Measurements from ENCODE around the gene HIC2.
"Not testable (repeated sequence)": the region's sequence is repeated elsewhere in the genome, so short reads cannot be mapped to it uniquely, and the experiment has no call there.

HIC2 gene

DNA sequence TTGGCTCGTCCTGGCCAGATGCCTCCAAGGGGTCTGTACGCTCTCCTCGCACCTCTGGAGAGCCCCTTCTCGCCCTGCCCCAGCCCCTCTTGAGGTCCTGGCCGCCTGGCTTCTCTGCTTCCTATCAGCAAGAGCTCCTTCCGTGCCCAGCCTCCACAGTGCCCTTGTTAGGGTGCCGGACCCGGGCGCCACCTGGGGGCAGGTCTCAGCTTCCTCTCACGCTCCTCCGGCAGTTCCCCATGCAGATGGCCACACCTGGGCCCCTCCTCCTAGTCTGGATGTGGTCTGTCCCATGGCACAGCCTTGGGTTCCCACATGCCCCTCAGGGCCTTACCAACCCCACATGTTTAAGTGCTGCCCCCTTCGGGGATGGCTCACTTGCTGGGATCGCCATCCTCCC is 56.5 kb downstream of the HIC2 start:
- not testable (repeated sequence) for DNase-seq; H3K4me1 ChIP-seq (ENCODE audit: low read length); H3K9me3 ChIP-seq (replicated peaks; ENCODE audit: insufficient read depth, low read length); H3K9ac ChIP-seq (ENCODE audit: low read length); H3K79me2 ChIP-seq (ENCODE audit: low read length); H4K20me1 ChIP-seq (ENCODE audit: insufficient read depth, low read length); H3K4me3 ChIP-seq (ENCODE audit: low read length); H3F3A ChIP-seq (ENCODE audit: insufficient read depth, low read length); H3K27me3 ChIP-seq (replicated peaks; ENCODE audit: insufficient read depth, low read length); H3K4me2 ChIP-seq (ENCODE audit: low read depth, low read length); H3K27ac ChIP-seq (ENCODE audit: low read length); H2AFZ ChIP-seq (ENCODE audit: low read length); H3K36me3 ChIP-seq (replicated peaks; ENCODE audit: insufficient read depth, low read length); H3K9me2 ChIP-seq (replicated peaks; ENCODE audit: insufficient read depth, low read length)

DNA sequence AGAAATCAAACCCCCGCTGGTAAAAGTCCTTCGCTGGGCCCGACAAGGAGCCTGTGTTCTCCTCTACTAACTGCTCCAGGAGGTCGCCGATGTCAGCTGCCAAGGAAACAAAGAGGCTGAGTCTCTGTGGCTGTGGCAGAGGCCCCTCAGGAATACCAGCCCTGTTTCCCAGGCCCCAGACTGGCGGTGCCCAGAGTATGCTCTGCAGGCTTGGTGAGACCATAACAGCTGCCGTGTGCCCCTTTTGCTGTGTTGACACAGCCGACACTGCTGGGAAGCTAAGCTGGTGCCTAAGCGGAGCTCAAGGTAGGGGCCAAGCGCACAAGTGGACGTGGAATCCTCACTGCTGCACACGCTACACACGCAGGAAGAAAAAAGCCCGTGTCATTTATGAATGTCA is 66.9 kb downstream of the HIC2 start:
- not testable (repeated sequence) for H3K79me2 ChIP-seq (ENCODE audit: low read length); H2AFZ ChIP-seq (ENCODE audit: low read length); H3K4me3 ChIP-seq (ENCODE audit: low read length); H3K9me2 ChIP-seq (replicated peaks; ENCODE audit: insufficient read depth, low read length); H3K36me3 ChIP-seq (replicated peaks; ENCODE audit: insufficient read depth, low read length); DNase-seq; H3F3A ChIP-seq (ENCODE audit: insufficient read depth, low read length); H3K9me3 ChIP-seq (replicated peaks; ENCODE audit: insufficient read depth, low read length); H3K27ac ChIP-seq (ENCODE audit: low read length); H3K27me3 ChIP-seq (replicated peaks; ENCODE audit: insufficient read depth, low read length); H3K9ac ChIP-seq (ENCODE audit: low read length); H3K4me1 ChIP-seq (ENCODE audit: low read length); H4K20me1 ChIP-seq (ENCODE audit: insufficient read depth, low read length); H3K4me2 ChIP-seq (ENCODE audit: low read depth, low read length)

DNA sequence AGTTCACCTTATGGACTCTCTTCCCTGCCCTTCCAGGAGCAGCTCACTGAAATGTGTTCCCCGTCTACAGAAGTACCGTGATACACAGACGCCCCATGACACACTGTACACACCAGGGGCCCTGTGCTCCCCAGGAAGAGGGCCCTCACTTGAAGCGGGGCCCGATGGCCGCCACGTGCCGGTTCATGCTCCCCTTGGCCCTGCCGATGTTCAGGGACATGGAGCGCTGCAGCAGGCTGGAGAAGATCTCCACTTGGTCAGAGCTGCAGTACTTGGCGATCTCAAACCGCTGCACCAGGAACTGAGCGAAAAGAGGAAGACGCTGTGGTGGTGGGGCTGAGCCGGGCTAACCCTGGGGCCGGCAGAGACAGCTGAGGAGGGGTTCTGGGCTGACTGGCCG is 70.6 kb downstream of the HIC2 start:
- not testable (repeated sequence) for H3K27ac ChIP-seq (ENCODE audit: low read length); H3K36me3 ChIP-seq (replicated peaks; ENCODE audit: insufficient read depth, low read length); H3K9me2 ChIP-seq (replicated peaks; ENCODE audit: insufficient read depth, low read length); H3K4me2 ChIP-seq (ENCODE audit: low read depth, low read length); H3K4me3 ChIP-seq (ENCODE audit: low read length); H3K4me1 ChIP-seq (ENCODE audit: low read length); H2AFZ ChIP-seq (ENCODE audit: low read length); H3K9ac ChIP-seq (ENCODE audit: low read length); H3K27me3 ChIP-seq (replicated peaks; ENCODE audit: insufficient read depth, low read length); H3F3A ChIP-seq (ENCODE audit: insufficient read depth, low read length); H3K9me3 ChIP-seq (replicated peaks; ENCODE audit: insufficient read depth, low read length); H4K20me1 ChIP-seq (ENCODE audit: insufficient read depth, low read length); H3K79me2 ChIP-seq (ENCODE audit: low read length); DNase-seq

DNA sequence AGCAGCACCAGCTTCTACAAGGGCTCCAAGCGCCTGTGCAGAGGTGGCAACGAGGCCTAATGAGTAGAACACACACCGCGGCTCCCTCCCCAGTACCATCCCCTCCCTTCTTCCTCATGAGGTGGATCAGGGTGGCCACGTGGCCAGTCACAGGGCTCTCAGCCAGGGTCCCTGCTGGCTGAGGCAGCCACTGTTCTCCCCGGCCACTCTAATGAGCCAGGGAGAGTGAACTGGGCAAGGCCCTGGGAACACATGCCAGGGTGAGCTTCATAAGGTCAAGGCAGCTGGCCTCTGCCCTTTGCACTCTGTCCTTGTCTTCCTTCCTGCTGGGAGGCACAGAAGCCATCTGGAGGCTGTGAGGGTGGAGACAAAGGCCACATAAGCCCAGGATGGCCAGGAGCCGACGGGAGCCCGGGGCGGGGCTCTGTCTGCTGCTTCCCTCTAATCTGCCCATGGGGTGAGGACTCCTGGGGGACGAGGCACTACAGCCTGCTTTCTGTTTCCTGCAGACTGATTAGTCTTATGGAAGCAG is 72.0 kb downstream of the HIC2 start:
- H3K4me2 ChIP-seq (ENCODE audit: low read depth, low read length); DNase-seq: not testable (repeated sequence)

DNA sequence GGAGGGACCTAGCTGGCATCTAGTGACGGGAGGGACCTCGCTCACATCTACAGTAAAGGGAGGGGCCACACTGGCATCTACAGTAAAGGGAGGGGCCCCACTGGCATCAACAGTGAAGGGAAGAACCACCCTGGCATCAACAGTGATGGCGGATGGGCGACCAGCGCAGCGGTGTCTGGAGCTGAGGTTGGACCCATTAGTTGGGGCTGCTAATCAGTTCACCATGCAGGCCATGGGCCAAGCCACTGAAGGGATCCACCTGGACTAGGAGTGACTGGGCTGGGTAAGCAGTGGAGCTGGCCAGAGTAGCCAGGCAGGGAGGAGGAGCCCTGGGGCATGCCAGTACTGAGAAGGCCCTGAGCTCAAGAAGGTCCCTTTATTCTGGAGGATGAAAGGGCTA is 73.4 kb downstream of the HIC2 start:
- H3K4me1 ChIP-seq (ENCODE audit: low read length); H3F3A ChIP-seq (ENCODE audit: insufficient read depth, low read length); H4K20me1 ChIP-seq (ENCODE audit: insufficient read depth, low read length); H3K9ac ChIP-seq (ENCODE audit: low read length); H3K36me3 ChIP-seq (replicated peaks; ENCODE audit: insufficient read depth, low read length); DNase-seq; H3K4me2 ChIP-seq (ENCODE audit: low read depth, low read length); H3K27me3 ChIP-seq (replicated peaks; ENCODE audit: insufficient read depth, low read length); H3K79me2 ChIP-seq (ENCODE audit: low read length); H3K9me2 ChIP-seq (replicated peaks; ENCODE audit: insufficient read depth, low read length); H3K4me3 ChIP-seq (ENCODE audit: low read length); H3K27ac ChIP-seq (ENCODE audit: low read length); H2AFZ ChIP-seq (ENCODE audit: low read length); H3K9me3 ChIP-seq (replicated peaks; ENCODE audit: insufficient read depth, low read length): not testable (repeated sequence)

More for the DNA sequence above, 72.0 kb downstream of the HIC2 start:
- H3K4me1 ChIP-seq (ENCODE audit: low read length); H4K20me1 ChIP-seq (ENCODE audit: insufficient read depth, low read length); H3K36me3 ChIP-seq (replicated peaks; ENCODE audit: insufficient read depth, low read length); H3K79me2 ChIP-seq (ENCODE audit: low read length); H3K27me3 ChIP-seq (replicated peaks; ENCODE audit: insufficient read depth, low read length); H3K9me3 ChIP-seq (replicated peaks; ENCODE audit: insufficient read depth, low read length); H3K4me3 ChIP-seq (ENCODE audit: low read length); H2AFZ ChIP-seq (ENCODE audit: low read length); H3F3A ChIP-seq (ENCODE audit: insufficient read depth, low read length); H3K9me2 ChIP-seq (replicated peaks; ENCODE audit: insufficient read depth, low read length); H3K27ac ChIP-seq (ENCODE audit: low read length); H3K9ac ChIP-seq (ENCODE audit: low read length): not testable (repeated sequence)

DNA sequence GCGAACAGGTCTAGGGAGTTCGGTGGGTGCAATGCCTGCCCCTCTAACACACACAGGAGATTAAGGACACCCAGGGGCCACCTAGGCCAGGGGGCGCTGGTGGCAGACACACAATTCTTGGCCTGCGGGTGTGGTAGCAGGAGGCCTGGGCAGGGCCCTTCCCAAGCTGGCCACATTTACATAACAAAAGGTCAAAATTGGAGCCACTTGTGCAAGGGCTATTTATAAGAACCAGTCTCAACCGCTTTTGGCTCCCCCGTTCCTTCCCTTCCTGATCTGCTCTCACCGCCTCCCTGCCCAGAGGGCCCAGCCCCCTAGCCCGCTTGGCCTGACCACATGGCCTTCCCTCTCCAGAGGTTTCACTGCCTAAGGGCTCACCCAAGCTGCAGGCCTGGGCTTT is 75.1 kb downstream of the HIC2 start:
- H3K9me2 ChIP-seq (replicated peaks; ENCODE audit: insufficient read depth, low read length); H3K9me3 ChIP-seq (replicated peaks; ENCODE audit: insufficient read depth, low read length); H4K20me1 ChIP-seq (ENCODE audit: insufficient read depth, low read length); H3F3A ChIP-seq (ENCODE audit: insufficient read depth, low read length); H3K4me3 ChIP-seq (ENCODE audit: low read length); H2AFZ ChIP-seq (ENCODE audit: low read length); H3K27me3 ChIP-seq (replicated peaks; ENCODE audit: insufficient read depth, low read length); H3K27ac ChIP-seq (ENCODE audit: low read length); DNase-seq; H3K4me1 ChIP-seq (ENCODE audit: low read length); H3K4me2 ChIP-seq (ENCODE audit: low read depth, low read length); H3K79me2 ChIP-seq (ENCODE audit: low read length); H3K36me3 ChIP-seq (replicated peaks; ENCODE audit: insufficient read depth, low read length); H3K9ac ChIP-seq (ENCODE audit: low read length): not testable (repeated sequence)

DNA sequence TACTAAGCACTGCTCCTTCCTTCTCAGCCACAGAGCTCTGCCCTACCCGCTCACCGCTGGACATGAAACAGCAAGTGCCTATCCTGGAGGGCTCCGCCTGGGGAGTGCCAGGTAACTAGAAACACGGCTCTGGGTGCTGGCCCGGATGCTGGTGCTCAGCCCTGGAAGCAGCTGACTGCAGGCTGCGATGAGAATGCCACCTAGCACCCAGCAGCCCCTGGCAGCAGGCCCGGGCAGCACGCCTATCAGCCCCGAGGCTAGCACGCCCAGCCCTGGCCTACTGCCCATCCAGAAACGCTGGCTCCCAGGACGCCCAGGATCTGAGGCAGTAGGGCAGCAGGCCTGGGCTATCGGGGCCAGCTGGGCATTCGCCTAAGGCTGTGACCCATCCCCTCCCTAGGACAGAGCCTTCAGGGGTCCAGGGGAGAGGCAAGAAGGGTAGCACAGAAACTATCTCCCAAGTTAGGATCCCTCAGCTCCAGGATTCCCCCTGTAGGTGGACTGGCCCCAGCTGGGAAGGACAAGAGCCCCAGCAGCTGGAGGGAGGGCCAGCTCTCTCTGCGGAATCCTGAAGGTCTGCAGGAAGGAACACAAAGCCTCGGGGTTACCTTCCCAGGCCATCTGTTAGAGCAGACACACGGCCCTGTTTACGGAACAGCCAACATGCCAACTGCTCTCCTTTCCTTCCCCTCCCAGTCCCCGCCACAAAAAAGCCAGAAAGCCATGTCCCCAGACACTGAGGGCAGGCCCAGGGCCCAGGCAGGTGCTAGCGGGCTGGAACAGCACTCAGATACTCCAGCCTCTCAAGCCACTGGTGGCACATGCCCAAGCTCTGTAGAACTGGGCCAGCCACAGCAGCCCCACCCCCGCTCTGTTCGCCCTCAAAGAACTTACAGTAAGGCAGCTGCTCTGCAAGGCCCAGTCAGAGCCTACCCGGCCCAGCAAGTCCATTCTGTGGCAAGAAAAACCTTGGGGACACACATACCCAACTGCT is 76.9 kb downstream of the HIC2 start:
- H4K20me1 ChIP-seq (ENCODE audit: insufficient read depth, low read length); H3K4me1 ChIP-seq (ENCODE audit: low read length); H3K27me3 ChIP-seq (replicated peaks; ENCODE audit: insufficient read depth, low read length); H3K4me3 ChIP-seq (ENCODE audit: low read length); H3K4me2 ChIP-seq (ENCODE audit: low read depth, low read length); H2AFZ ChIP-seq (ENCODE audit: low read length); DNase-seq; H3K36me3 ChIP-seq (replicated peaks; ENCODE audit: insufficient read depth, low read length); H3K27ac ChIP-seq (ENCODE audit: low read length); H3K9me2 ChIP-seq (replicated peaks; ENCODE audit: insufficient read depth, low read length); H3K79me2 ChIP-seq (ENCODE audit: low read length); H3K9ac ChIP-seq (ENCODE audit: low read length); H3K9me3 ChIP-seq (replicated peaks; ENCODE audit: insufficient read depth, low read length); H3F3A ChIP-seq (ENCODE audit: insufficient read depth, low read length): not testable (repeated sequence)

DNA sequence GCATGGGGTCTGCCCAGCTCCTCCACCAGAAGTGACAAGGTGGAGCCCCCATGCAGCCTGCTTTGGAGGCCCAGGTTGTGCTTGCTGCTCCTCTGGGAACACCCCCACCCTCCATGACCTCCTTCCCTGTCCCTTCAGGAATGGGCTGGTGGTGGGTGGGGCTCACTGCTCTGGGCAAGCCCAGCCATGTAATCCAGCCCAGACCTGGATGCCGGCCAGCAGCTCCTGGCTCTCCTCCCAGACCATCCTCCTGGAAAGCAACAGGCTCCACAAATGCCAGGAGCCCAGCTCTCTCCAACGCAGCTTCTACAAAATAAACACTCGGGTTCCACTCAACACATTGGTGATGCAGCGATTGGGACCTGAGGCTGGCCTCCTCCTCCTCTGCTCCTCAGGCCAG is 80.8 kb downstream of the HIC2 start:
- not testable (repeated sequence) for H3K27ac ChIP-seq (ENCODE audit: low read length); H3K4me1 ChIP-seq (ENCODE audit: low read length); DNase-seq; H3K27me3 ChIP-seq (replicated peaks; ENCODE audit: insufficient read depth, low read length); H3F3A ChIP-seq (ENCODE audit: insufficient read depth, low read length); H3K4me3 ChIP-seq (ENCODE audit: low read length); H4K20me1 ChIP-seq (ENCODE audit: insufficient read depth, low read length); H3K9me3 ChIP-seq (replicated peaks; ENCODE audit: insufficient read depth, low read length); H3K36me3 ChIP-seq (replicated peaks; ENCODE audit: insufficient read depth, low read length); H3K79me2 ChIP-seq (ENCODE audit: low read length); H3K4me2 ChIP-seq (ENCODE audit: low read depth, low read length); H3K9me2 ChIP-seq (replicated peaks; ENCODE audit: insufficient read depth, low read length); H2AFZ ChIP-seq (ENCODE audit: low read length); H3K9ac ChIP-seq (ENCODE audit: low read length)

Data from MM.1S (cell line).